GM04503 (cell line): ENCODE measurements around the gene VAMP7.
"Not testable (repeated sequence)": the region's sequence is repeated elsewhere in the genome, so short reads cannot be mapped to it uniquely, and the experiment has no call there.

Source experiments
- DNase-seq: peaks from one replicate; pipeline ENCODE4 v3.0.0-alpha.2; 2012; ENCODE audit warnings: low read depth

VAMP7 gene

GRCh38 chrX:155907661-155908060 is 26.5 kb downstream of the VAMP7 start:
- not testable (repeated sequence) for DNase-seq

GRCh38 chrX:155923200-155923599 is 42.1 kb downstream of the VAMP7 start:
- no peak for DNase-seq

GRCh38 chrX:155930852-155931618 is 49.9 kb downstream of the VAMP7 start:
- DNase-seq: not testable (repeated sequence)

GRCh38 chrX:155938132-155938531 is 57.0 kb downstream of the VAMP7 start:
- DNase-seq: no peak

GRCh38 chrX:155949098-155949497 is 68.0 kb downstream of the VAMP7 start:
- no peak for DNase-seq

GRCh38 chrX:155951237-155951789 is 70.2 kb downstream of the VAMP7 start:
- DNase-seq: no peak

- DNase-seq: no peak
Observed at GRCh38 chrX:155953055-155953454, 71.9 kb downstream of the VAMP7 start.

GRCh38 chrX:155954793-155955192 is 73.6 kb downstream of the VAMP7 start:
- no peak for DNase-seq

- DNase-seq: no peak
Observed at GRCh38 chrX:155956099-155956498, 75.0 kb downstream of the VAMP7 start.

GRCh38 chrX:155956649-155957048 is 75.5 kb downstream of the VAMP7 start:
- no peak for DNase-seq

- no peak for DNase-seq
Observed at GRCh38 chrX:155957843-155958242, 76.7 kb downstream of the VAMP7 start.

- DNase-seq: no peak
Observed at GRCh38 chrX:155959018-155959587, 78.0 kb downstream of the VAMP7 start.

GRCh38 chrX:155962906-155963305 is 81.8 kb downstream of the VAMP7 start:
- no peak for DNase-seq

GRCh38 chrX:155966876-155967275 is 85.7 kb downstream of the VAMP7 start:
- DNase-seq: no peak

- DNase-seq: no peak
Observed at GRCh38 chrX:155967653-155968325, 86.6 kb downstream of the VAMP7 start.

- DNase-seq: no peak
Observed at GRCh38 chrX:155968326-155968661, 87.1 kb downstream of the VAMP7 start.

GRCh38 chrX:155968791-155969190 is 87.6 kb downstream of the VAMP7 start:
- no peak for DNase-seq

- not testable (repeated sequence) for DNase-seq
Observed at GRCh38 chrX:155971658-155972057, 90.5 kb downstream of the VAMP7 start.

- not testable (repeated sequence) for DNase-seq
Observed at GRCh38 chrX:155972241-155972640, 91.1 kb downstream of the VAMP7 start.

- no peak for DNase-seq
Observed at GRCh38 chrX:155983326-155983725, 102.2 kb downstream of the VAMP7 start.

GRCh38 chrX:155985208-155985607 is 104.1 kb downstream of the VAMP7 start:
- no peak for DNase-seq

GRCh38 chrX:155986995-155987394 is 105.8 kb downstream of the VAMP7 start:
- DNase-seq: not testable (repeated sequence)

GRCh38 chrX:155988859-155989258 is 107.7 kb downstream of the VAMP7 start:
- DNase-seq: no peak
